Mucosa of gallbladder (tissue), 1 donor: ENCODE data around the gene CDYL2. TPM values are rescaled to one million over a fixed set of nuclear protein-coding genes. Genes with fewer than 3 reads are reported as not detected.
"Not testable (repeated sequence)": the region's sequence is repeated elsewhere in the genome, so short reads cannot be mapped to it uniquely, and the experiment has no call there.

Experiments
- DNase-seq: peaks from one replicate; pipeline ENCODE4 v3.0.0-alpha.2; 2020; ENCODE audit warnings: low spot score
- total RNA-seq: library from RNA; stranded (reverse); gene quantifications from one replicate; pipeline ENCODE4 v1.2.1, GENCODE V29; 2021
- donor health status: DM: no; HTN: no; CAD: no.

CDYL2 gene
- 14.1 TPM for total RNA-seq

GRCh38 chr16:80804526-80805383 is at the start of gene CDYL2:
TSS of gene CDYL2 (minus strand) at chr16:80804598. CDS start at chr16:80804173, 425 bp downstream.
- no peak for DNase-seq

GRCh38 chr16:80852261-80852872 is 48.0 kb upstream of the CDYL2 start:
- DNase-seq, result no peak

GRCh38 chr16:80851831-80852230 is 47.4 kb upstream of the CDYL2 start:
- DNase-seq, result no peak

- no peak for DNase-seq
These were observed 46.4 kb upstream of the CDYL2 start for GRCh38 chr16:80850757-80851156.

- DNase-seq, result no peak
These were observed 44.5 kb upstream of the CDYL2 start for GRCh38 chr16:80848862-80849261.

GRCh38 chr16:80846680-80847079 is 42.3 kb upstream of the CDYL2 start:
- no peak for DNase-seq

- DNase-seq, result no peak
These were observed 41.9 kb upstream of the CDYL2 start for GRCh38 chr16:80846275-80846674.

- no peak for DNase-seq
These were observed 40.0 kb upstream of the CDYL2 start for GRCh38 chr16:80844395-80844794.

GRCh38 chr16:80841231-80841630 is 36.8 kb upstream of the CDYL2 start:
- no peak for DNase-seq

GRCh38 chr16:80837533-80838147 is 33.2 kb upstream of the CDYL2 start:
- DNase-seq, result no peak

GRCh38 chr16:80836846-80837245 is 32.4 kb upstream of the CDYL2 start:
- DNase-seq, result no peak

- DNase-seq, result no peak
These were observed 31.8 kb upstream of the CDYL2 start for GRCh38 chr16:80836202-80836601.

GRCh38 chr16:80831039-80831438 is 26.6 kb upstream of the CDYL2 start:
- no peak for DNase-seq

GRCh38 chr16:80828495-80828894 is 24.1 kb upstream of the CDYL2 start:
- no peak for DNase-seq

GRCh38 chr16:80827007-80827406 is 22.6 kb upstream of the CDYL2 start:
- no peak for DNase-seq

GRCh38 chr16:80825365-80825758 is 21.0 kb upstream of the CDYL2 start:
- no peak for DNase-seq

- no peak for DNase-seq
These were observed 20.4 kb upstream of the CDYL2 start for GRCh38 chr16:80824623-80825364.

GRCh38 chr16:80819988-80820387 is 15.6 kb upstream of the CDYL2 start:
- DNase-seq, result no peak

GRCh38 chr16:80816356-80816755 is 12.0 kb upstream of the CDYL2 start:
- no peak for DNase-seq

- DNase-seq, result not testable (repeated sequence)
These were observed 10.9 kb upstream of the CDYL2 start for GRCh38 chr16:80815278-80815677.

- DNase-seq, result no peak
These were observed 8.2 kb upstream of the CDYL2 start for GRCh38 chr16:80812593-80812992.

- no peak for DNase-seq
These were observed 5.0 kb upstream of the CDYL2 start for GRCh38 chr16:80809366-80809765.
